ENCODE data around the gene PCDHGA9. TPM values are rescaled to one million over a fixed set of nuclear protein-coding genes. Genes with fewer than 3 reads are reported as not detected.
"Not testable (repeated sequence)": the region's sequence is repeated elsewhere in the genome, so short reads cannot be mapped to it uniquely, and the experiment has no call there.

PCDHGA9 gene
- total RNA-seq, 4 donors from 2014 or later = 4.1 to 8.3 (median 5.6) TPM

DNA sequence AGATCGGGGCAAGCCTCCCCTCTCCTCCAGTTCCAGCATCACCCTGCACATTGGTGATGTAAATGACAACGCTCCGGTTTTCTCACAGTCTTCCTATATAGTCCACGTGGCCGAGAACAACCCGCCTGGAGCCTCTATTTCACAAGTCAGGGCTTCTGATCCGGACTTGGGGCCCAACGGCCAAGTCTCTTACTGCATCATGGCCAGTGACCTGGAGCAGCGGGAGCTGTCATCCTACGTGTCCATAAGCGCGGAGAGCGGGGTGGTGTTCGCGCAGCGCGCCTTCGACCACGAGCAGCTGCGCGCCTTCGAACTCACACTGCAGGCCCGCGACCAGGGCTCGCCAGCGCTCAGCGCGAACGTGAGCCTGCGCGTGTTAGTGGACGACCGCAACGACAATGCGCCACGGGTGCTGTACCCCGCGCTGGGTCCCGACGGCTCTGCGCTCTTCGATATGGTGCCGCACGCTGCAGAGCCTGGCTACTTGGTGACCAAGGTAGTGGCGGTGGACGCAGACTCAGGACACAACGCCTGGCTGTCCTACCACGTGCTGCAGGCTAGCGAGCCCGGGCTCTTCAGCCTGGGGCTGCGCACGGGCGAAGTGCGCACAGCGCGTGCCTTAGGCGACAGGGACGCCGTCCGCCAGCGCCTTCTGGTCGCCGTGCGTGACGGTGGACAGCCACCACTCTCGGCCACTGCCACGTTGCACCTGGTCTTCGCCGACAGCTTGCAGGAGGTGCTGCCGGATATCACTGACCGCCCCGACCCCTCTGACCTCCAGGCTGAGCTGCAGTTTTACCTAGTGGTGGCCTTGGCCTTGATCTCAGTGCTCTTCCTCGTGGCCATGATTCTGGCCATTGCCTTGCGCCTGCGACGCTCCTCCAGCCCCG is 13.2 kb upstream of the PCDHGA9 start:
- TF ChIP-seq, protein P1, sequence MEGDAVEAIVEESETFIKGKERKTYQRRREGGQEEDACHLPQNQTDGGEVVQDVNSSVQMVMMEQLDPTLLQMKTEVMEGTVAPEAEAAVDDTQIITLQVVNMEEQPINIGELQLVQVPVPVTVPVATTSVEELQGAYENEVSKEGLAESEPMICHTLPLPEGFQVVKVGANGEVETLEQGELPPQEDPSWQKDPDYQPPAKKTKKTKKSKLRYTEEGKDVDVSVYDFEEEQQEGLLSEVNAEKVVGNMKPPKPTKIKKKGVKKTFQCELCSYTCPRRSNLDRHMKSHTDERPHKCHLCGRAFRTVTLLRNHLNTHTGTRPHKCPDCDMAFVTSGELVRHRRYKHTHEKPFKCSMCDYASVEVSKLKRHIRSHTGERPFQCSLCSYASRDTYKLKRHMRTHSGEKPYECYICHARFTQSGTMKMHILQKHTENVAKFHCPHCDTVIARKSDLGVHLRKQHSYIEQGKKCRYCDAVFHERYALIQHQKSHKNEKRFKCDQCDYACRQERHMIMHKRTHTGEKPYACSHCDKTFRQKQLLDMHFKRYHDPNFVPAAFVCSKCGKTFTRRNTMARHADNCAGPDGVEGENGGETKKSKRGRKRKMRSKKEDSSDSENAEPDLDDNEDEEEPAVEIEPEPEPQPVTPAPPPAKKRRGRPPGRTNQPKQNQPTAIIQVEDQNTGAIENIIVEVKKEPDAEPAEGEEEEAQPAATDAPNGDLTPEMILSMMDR (IDR thresholded peaks at IDR 0.05; ENCODE audit: low read depth) = no peak

DNA sequence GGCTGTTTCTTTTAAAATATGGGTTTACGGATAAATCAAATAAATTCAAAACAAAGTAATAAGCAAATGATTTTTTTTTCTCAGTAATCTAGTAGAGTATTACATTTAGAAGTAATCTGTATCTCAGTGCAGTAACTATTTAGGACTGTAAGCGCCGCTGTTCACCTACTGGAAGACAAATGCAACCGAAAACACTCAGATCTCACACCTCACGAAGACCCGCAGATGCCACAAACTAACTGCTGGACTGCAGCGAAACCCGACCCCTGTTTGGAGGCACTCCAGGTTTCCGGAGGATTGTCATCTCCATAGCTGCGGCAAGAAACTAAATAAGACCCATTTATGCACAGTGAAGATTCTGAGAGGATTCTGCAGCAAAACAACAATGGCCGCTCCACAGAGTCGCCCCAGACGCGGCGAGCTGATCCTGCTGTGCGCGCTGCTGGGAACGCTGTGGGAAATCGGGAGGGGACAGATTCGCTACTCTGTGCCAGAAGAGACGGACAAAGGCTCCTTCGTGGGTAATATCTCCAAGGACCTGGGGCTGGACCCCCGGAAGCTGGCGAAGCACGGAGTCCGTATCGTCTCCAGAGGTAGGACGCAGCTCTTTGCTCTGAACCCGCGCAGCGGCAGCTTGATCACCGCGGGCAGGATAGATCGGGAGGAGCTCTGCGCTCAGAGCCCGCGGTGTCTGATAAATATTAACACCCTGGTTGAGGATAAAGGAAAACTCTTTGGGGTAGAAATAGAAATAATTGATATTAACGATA is 10.0 kb upstream of the PCDHGA9 start, which contains the start of gene PCDHGA8:
Gene PCDHGA8 (plus strand): TSS at position 205 of the 770 bp plus-strand sequence. CDS start 181 bp downstream, at position 386.
- TF ChIP-seq, protein P1 (IDR thresholded peaks at IDR 0.05; ENCODE audit: low read depth) = no peak

DNA sequence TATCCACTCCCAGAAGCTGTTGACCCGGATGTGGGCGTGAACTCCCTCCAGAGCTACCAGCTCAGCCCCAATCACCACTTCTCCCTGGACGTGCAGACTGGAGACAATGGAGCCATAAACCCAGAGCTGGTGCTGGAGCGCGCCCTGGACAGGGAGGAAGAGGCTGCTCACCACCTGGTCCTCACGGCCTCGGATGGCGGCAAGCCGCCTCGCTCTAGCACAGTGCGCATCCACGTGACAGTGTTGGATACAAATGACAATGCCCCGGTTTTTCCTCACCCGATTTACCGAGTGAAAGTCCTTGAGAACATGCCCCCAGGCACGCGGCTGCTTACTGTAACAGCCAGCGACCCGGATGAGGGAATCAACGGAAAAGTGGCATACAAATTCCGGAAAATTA is 9.3 kb upstream of the PCDHGA9 start:
- TF ChIP-seq, protein P1 (IDR thresholded peaks at IDR 0.05; ENCODE audit: low read depth) = no peak

DNA sequence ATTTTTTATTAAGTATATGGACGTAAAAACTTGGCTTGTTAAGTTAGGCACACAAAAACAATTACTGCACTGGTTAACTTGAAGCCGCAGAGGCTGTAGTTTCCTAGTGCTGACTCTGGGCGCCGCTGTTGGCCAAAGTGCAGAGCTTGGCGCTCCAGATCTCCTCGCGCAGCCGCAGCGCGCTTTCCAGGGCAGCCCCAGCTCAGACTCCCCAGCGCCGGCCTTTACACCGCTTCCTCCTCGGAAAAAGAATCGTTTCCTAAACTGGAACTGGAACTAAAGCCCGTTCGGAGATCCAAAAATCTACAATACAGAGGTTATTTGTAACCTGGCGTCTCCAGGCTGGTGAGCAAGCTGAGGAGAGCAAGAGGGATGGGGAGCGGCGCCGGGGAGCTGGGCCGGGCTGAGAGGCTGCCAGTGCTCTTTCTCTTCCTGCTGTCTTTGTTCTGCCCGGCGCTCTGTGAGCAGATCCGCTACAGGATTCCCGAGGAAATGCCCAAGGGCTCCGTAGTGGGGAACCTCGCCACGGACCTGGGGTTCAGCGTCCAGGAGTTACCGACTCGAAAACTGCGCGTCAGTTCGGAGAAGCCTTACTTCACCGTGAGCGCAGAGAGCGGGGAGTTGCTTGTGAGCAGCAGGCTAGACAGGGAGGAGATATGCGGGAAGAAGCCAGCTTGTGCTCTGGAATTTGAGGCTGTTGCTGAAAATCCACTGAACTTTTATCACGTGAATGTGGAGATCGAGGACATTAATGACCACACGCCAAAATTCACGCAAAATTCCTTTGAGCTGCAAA is 4.6 kb upstream of the PCDHGA9 start, which contains the start of gene PCDHGB5:
Gene PCDHGB5 (plus strand): TSS at position 192 of the 796 bp plus-strand sequence. CDS start 181 bp downstream, at position 373.
- TF ChIP-seq, protein P1 (IDR thresholded peaks at IDR 0.05; ENCODE audit: low read depth) = not testable (repeated sequence)

DNA sequence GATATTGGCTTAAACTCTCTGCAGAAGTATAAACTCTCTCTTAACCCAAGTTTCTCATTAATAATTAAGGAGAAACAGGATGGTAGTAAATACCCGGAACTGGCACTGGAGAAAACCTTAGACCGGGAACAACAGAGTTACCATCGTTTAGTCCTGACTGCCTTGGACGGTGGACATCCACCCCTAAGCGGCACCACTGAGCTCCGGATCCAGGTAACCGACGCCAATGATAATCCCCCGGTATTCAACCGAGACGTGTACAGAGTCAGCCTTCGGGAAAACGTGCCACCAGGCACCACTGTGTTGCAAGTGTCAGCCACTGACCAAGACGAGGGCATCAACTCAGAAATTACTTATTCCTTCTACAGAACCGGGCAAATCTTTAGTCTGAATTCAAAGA is 4.0 kb upstream of the PCDHGA9 start:
- TF ChIP-seq, protein P1 (IDR thresholded peaks at IDR 0.05; ENCODE audit: low read depth) = no peak

DNA sequence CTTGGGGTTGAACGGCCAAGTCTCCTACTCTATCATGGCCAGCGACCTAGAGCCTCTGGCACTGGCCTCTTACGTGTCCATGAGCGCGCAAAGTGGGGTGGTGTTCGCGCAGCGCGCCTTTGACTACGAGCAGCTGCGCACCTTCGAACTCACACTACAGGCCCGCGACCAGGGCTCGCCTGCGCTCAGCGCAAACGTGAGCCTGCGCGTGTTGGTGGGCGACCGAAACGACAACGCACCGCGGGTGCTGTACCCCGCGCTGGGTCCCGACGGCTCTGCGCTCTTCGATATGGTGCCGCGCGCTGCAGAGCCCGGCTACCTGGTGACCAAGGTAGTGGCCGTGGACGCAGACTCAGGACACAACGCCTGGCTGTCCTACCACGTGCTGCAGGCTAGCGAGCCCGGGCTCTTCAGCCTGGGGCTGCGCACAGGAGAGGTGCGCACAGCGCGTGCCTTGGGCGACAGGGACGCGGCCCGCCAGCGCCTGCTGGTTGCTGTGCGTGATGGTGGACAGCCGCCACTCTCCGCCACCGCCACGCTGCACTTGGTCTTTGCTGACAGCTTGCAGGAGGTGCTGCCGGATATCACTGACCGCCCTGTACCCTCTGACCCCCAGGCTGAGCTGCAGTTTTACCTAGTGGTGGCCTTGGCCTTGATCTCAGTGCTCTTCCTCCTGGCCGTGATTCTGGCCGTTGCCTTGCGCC is 2.9 kb upstream of the PCDHGA9 start:
- TF ChIP-seq, protein P1 (IDR thresholded peaks at IDR 0.05; ENCODE audit: low read depth) = no peak

Data from subcutaneous adipose tissue (tissue), 4 donors.